K562 (cell line): ENCODE results near the gene FAM78A.

Experiments used
- CHD2 ChIP-seq: IDR thresholded peaks from 2 replicates; pipeline ENCODE4 v1.6.1; 2011; ENCODE audit warnings: low read depth, low read length
- PHF8 ChIP-seq: fragments of 200-600 bp; sonication (generic); IDR thresholded peaks from 2 replicates; pipeline ENCODE4 v1.6.1; 2012; ENCODE audit warnings: mixed run types, mild to moderate bottlenecking, inconsistent platforms, low read length, moderate library complexity, borderline replicate concordance
- PML ChIP-seq: IDR thresholded peaks from 2 replicates; pipeline ENCODE4 v1.6.1; 2012; ENCODE audit warnings: low read length, inconsistent platforms
- POLR3A ChIP-seq: IDR thresholded peaks from 2 replicates; pipeline ENCODE4 v1.6.1; 2011; ENCODE audit warnings: borderline replicate concordance, mild to moderate bottlenecking, moderate library complexity; ENCODE audit not compliant: insufficient read length, insufficient read depth; ENCODE audit errors: extremely low read depth
- TOE1 ChIP-seq, 2 experiments: fragments of 450-650 bp in 1 of 2; sonication (generic) in 1 of 2; formaldehyde crosslinking in 1 of 2; IDR thresholded peaks; 2 replicates each; pipeline versions ENCODE4 v1.7.1 to v1.8.0; 2016 to 2022; ENCODE audit warnings: borderline replicate concordance in 2 of 2, mild to moderate bottlenecking in 2 of 2, antibody characterized with exemption in 1 of 2, inconsistent platforms in 1 of 2, low read depth in 1 of 2, missing genetic modification reagents in 1 of 2, moderate library complexity in 1 of 2
- ZKSCAN8 ChIP-seq: fragments of 200-800 bp; sonication (Bioruptor generic); IDR thresholded peaks from 2 replicates; pipeline ENCODE4 v1.6.1; 2016; ENCODE audit warnings: missing genetic modification characterization, missing compliant biosample characterization
- ZNF232 ChIP-seq: sonication (generic); formaldehyde crosslinking; IDR thresholded peaks from 2 replicates; pipeline ENCODE4 v1.8.0; 2022; ENCODE audit warnings: mild to moderate bottlenecking, missing genetic modification reagents
- TF ChIP-seq, protein P1 (sequence below), 2 experiments: fragments of 450-650 bp in 1 of 2; sonication (generic) in 1 of 2; formaldehyde crosslinking in 1 of 2; IDR thresholded peaks in 1 of 2; conservative IDR thresholded peaks in 1 of 2; 2 replicates each; pipeline versions ENCODE4 v1.6.1 to v1.8.1; 2016 to 2023; ENCODE audit warnings: mild to moderate bottlenecking in 2 of 2, moderate library complexity in 2 of 2, inconsistent platforms in 1 of 2, missing genetic modification reagents in 1 of 2
- TF ChIP-seq, protein P2 (sequence below), 3 experiments: IDR thresholded peaks in 2 of 3; conservative IDR thresholded peaks in 1 of 3; 2 replicates each; pipeline ENCODE4 v1.5.1; 2011 to 2012; ENCODE audit warnings: low read length in 3 of 3, mild to moderate bottlenecking in 3 of 3, control low read depth in 2 of 3, improper control_type of control experiment in 1 of 3, inconsistent platforms in 1 of 3, low read depth in 1 of 3, mixed read lengths in 1 of 3, moderate library complexity in 1 of 3; ENCODE audit not compliant: insufficient read depth in 2 of 3

DNA sequence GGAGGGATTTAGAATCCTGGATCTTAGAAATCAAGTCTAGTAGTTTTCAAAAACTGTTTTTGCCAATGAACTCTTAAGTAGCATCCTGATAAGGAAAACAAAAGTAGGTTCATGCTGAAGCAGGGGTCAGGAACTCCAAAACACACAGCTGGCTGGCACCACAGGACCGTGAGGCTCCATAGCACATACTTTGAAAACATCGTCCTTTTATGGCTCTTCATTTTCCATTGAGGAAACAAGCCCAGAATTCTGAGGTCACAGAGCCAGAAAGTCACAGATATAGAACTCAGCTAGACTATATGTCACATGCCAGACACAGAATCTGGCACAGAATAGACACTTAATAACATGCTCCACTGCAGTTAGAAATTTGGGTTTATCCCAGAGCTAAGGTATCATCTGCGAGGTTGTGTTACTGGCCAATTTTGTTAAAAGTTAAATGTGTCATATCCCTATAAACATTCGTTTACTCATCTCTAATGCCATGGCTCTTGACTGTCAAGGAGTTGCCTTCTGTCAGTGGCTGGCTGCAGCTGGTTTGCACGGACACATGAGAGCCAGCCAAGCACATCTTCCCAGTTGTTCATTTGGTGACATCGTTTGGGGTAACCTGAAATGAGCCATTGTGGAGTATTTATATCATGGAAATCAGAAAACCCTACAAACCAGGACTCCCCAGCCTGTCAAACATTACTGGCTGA is 58.8 kb downstream of the FAM78A start:
- TF ChIP-seq CHD2 (no peak), ZNF232 (CRISPR knock-in tag) (no peak), ZKSCAN8 (CRISPR knock-in tag) (no peak), TOE1 (IDR thresholded peaks at IDR 0.05; ENCODE audit: borderline replicate concordance) (no peak), TOE1 (CRISPR knock-in tag; IDR thresholded peaks at IDR 0.05; ENCODE audit: borderline replicate concordance, low read depth) (no peak), PML (no peak), PHF8 (no peak), POLR3A (no peak)
- TF ChIP-seq, protein P1, sequence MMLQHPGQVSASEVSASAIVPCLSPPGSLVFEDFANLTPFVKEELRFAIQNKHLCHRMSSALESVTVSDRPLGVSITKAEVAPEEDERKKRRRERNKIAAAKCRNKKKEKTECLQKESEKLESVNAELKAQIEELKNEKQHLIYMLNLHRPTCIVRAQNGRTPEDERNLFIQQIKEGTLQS (IDR thresholded peaks at IDR 0.05) = no peak
- TF ChIP-seq, protein P1 (CRISPR knock-in tag; conservative IDR thresholded peaks at IDR 0.05) = no peak
- TF ChIP-seq, protein P2, sequence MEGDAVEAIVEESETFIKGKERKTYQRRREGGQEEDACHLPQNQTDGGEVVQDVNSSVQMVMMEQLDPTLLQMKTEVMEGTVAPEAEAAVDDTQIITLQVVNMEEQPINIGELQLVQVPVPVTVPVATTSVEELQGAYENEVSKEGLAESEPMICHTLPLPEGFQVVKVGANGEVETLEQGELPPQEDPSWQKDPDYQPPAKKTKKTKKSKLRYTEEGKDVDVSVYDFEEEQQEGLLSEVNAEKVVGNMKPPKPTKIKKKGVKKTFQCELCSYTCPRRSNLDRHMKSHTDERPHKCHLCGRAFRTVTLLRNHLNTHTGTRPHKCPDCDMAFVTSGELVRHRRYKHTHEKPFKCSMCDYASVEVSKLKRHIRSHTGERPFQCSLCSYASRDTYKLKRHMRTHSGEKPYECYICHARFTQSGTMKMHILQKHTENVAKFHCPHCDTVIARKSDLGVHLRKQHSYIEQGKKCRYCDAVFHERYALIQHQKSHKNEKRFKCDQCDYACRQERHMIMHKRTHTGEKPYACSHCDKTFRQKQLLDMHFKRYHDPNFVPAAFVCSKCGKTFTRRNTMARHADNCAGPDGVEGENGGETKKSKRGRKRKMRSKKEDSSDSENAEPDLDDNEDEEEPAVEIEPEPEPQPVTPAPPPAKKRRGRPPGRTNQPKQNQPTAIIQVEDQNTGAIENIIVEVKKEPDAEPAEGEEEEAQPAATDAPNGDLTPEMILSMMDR (IDR thresholded peaks at IDR 0.05 in 2 of 3, conservative IDR thresholded peaks at IDR 0.05 in 1 of 3; ENCODE audit: insufficient read depth in 2 of 3, low read depth in 1 of 3, low read length in 3 of 3) = no peak
